WERI-Rb-1 (cell line): Measurements from ENCODE around the gene BLTP2.

Source experiments
- DNase-seq: peaks from one replicate; pipeline ENCODE4 v3.0.0-alpha.2; 2020
- H3K27ac ChIP-seq: fragments of 250-450 bp; sonication (Bioruptor Pico); 2 replicates; pipeline ENCODE4 v1.5.1; 2020; ENCODE audit warnings: mild to moderate bottlenecking, moderate library complexity
- H3K27me3 ChIP-seq: fragments of 250-450 bp; sonication (Bioruptor Pico); 2 replicates; pipeline ENCODE4 v1.5.1; 2021; ENCODE audit warnings: mild to moderate bottlenecking, low read depth, moderate library complexity; ENCODE audit not compliant: insufficient read depth, severe bottlenecking
- H3K36me3 ChIP-seq: fragments of 250-450 bp; sonication (Bioruptor Pico); 2 replicates; pipeline ENCODE4 v1.5.1; 2020; ENCODE audit warnings: mild to moderate bottlenecking, moderate library complexity
- H3K4me3 ChIP-seq: 2 replicates; pipeline ENCODE4 v1.5.1; 2011; ENCODE audit warnings: low read depth, mild to moderate bottlenecking, control low read depth, low read length
- H3K9me3 ChIP-seq: fragments of 250-450 bp; sonication (Bioruptor Pico); 2 replicates; pipeline ENCODE4 v1.5.1; 2021; ENCODE audit warnings: mild to moderate bottlenecking, moderate library complexity; ENCODE audit not compliant: severe bottlenecking
- TF ChIP-seq, protein P1 (sequence below): IDR thresholded peaks from 2 replicates; pipeline ENCODE4 v1.5.1; 2011; ENCODE audit warnings: low read depth, mild to moderate bottlenecking, control low read depth, inconsistent platforms, low read length

The BLTP2 gene

DNA sequence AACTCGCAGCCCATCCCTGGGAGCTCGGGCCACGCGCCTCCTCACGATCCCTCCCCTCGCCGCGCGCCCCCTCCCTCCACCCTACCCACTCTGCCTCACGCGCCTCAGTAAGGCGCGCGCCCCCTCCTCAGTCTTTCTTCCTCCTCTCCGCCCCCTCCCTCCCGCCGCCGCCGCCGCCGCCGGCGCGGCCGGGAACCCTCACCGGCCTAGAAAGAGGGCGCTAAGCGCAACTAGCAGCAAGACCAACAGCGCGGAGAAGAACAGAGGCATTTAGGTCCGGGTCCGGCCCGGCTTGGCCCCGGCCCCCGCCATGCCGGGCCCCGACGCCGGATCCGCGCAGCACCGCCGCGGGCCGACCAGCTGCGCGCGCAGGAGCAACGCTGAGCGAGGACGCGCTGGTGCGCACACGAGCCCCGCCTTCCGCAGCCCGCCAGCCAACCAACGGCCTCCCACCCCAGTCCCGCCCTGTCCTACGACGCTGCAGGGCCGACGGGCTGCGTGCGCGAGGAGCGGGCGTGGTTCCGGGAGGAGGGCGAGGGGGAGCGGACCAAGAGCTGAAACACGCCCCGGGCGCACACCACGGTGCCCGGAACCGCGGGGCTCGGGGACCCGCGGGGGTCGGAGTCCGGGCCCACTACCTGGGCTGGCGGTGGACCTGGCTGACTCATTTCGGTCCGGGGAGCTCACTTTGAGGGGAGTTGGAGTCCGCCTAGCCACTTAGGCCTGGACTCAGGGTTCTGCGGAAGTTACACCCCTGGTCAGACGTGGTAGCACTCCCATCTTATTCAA is at the start of gene BLTP2:
Gene BLTP2 (minus strand): TSS at position 372 of the 789 bp plus-strand sequence. CDS start 102 bp downstream, at position 270.
- DNase-seq = peak; percentile 96
- Histone ChIP-seq H3K4me3 (peak within 1 kb of the TSS; percentile 91), H3K27me3 (no peaks in the 10 kb centered on the region), H3K27ac (peak within 1 kb of the TSS; percentile 60), H3K36me3 (peaks cover 46% of the 10 kb centered on the region), H3K9me3 (no peaks in the 10 kb centered on the region)
- TF ChIP-seq, protein P1, sequence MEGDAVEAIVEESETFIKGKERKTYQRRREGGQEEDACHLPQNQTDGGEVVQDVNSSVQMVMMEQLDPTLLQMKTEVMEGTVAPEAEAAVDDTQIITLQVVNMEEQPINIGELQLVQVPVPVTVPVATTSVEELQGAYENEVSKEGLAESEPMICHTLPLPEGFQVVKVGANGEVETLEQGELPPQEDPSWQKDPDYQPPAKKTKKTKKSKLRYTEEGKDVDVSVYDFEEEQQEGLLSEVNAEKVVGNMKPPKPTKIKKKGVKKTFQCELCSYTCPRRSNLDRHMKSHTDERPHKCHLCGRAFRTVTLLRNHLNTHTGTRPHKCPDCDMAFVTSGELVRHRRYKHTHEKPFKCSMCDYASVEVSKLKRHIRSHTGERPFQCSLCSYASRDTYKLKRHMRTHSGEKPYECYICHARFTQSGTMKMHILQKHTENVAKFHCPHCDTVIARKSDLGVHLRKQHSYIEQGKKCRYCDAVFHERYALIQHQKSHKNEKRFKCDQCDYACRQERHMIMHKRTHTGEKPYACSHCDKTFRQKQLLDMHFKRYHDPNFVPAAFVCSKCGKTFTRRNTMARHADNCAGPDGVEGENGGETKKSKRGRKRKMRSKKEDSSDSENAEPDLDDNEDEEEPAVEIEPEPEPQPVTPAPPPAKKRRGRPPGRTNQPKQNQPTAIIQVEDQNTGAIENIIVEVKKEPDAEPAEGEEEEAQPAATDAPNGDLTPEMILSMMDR = no peak

GRCh38 chr17:28693869-28694268 is 48.9 kb upstream of the BLTP2 start:
- Histone ChIP-seq H3K9me3 (no peaks in the 10 kb centered on the region), H3K36me3 (peaks cover 97% of the 10 kb centered on the region), H3K27ac (no peak overlapping the region), H3K4me3 (no peak overlapping the region), H3K27me3 (no peaks in the 10 kb centered on the region)
- DNase-seq = no peak
- TF ChIP-seq, protein P1 = no peak

DNA sequence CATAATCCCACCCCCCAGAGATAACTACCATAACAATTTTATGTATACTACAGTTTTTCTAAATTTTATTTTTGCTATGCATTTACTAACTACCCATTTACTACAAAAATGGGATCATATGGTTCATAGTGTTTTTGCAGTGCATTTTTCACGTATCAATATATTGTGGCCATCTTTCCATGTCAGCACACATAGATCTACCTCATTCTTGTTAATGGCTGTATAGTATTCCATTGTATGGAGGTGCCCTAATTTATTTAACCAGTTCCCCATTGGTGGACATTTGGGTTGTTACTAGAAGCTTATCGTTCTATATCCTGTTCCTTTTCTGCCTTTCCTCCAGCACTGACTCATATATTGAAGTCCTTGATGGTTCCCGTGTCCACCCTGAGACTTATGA is 44.1 kb upstream of the BLTP2 start:
- TF ChIP-seq, protein P1 = no peak
- H3K36me3 ChIP-seq = peaks cover 93% of the 10 kb centered on the region
- H3K27me3 ChIP-seq = no peaks in the 10 kb centered on the region
- H3K4me3 ChIP-seq = no peak overlapping the region
- H3K27ac ChIP-seq = no peak overlapping the region
- H3K9me3 ChIP-seq = no peaks in the 10 kb centered on the region
- no peak for DNase-seq

DNA sequence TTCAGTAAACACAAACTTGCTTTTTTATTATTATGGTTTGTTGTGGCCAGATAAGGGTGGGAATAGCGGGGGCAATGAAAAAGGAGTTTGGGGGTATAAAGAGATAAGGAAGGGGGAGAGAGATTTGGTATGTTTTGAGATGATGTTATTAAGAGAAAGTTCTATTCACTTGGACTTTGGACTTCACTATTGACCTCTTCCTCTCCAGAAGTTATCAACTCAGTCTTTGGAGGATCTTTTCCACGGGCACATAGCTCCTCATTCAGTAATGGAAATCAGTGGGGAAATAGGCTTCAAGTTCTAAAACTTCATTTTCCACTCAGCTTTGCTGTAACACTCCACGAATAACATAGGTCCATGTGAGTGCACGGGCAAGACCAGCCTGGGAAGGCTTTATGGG is 43.5 kb upstream of the BLTP2 start:
- H3K27ac ChIP-seq = peak overlapping the region; percentile 94
- no peaks in the 10 kb centered on the region for H3K27me3 ChIP-seq
- DNase-seq = no peak
- no peak overlapping the region for H3K4me3 ChIP-seq
- TF ChIP-seq, protein P1 = no peak
- no peaks in the 10 kb centered on the region for H3K9me3 ChIP-seq
- H3K36me3 ChIP-seq = peaks cover 93% of the 10 kb centered on the region

DNA sequence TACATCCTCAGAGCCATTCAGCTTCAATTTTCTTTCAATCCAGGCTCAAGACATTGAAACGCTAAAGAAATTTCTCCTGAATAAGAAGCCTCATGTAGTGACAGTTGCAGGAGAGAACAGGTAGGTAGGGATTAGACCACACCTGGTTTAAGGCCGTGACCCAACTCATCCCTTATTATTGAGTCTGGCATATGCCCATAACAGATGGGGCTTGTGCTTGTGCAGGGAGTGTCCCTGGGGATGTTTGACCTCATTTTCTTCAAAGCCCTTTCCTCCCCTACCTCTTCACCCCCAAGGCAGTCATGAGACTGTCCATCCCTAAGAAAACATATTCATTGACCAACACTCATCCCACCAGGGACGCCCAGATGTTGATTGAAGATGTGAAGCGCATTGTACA is 41.3 kb upstream of the BLTP2 start:
- Histone ChIP-seq H3K4me3 (peak overlapping the region; percentile 26), H3K9me3 (no peaks in the 10 kb centered on the region), H3K27me3 (no peaks in the 10 kb centered on the region), H3K27ac (peak overlapping the region; percentile 94), H3K36me3 (peaks cover 96% of the 10 kb centered on the region)
- DNase-seq = peak; percentile 75
- TF ChIP-seq, protein P1 = no peak
